ENCODE results near the gene PRKAG1.

PRKAG1 gene

DNA sequence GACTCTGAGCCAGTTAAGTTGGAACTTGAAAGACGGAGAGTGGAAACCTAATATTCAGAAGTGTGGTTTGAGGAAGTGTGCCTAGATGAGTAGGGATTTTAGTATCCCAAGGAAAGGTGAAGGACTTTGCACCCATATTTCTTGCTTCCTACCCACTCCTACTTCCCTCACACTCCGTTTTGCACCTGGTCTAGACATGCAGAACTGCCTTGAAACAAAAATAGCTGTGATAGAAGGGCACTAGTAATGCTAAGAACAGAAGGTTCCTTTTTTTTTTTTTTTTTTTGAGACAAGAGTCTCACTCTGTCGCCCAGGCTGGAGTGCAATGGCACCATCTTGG, 60.6 kb downstream of the PRKAG1 start:
- H3K27ac ChIP-seq = peak overlapping the region; percentile 85
- TF ChIP-seq, protein P1, sequence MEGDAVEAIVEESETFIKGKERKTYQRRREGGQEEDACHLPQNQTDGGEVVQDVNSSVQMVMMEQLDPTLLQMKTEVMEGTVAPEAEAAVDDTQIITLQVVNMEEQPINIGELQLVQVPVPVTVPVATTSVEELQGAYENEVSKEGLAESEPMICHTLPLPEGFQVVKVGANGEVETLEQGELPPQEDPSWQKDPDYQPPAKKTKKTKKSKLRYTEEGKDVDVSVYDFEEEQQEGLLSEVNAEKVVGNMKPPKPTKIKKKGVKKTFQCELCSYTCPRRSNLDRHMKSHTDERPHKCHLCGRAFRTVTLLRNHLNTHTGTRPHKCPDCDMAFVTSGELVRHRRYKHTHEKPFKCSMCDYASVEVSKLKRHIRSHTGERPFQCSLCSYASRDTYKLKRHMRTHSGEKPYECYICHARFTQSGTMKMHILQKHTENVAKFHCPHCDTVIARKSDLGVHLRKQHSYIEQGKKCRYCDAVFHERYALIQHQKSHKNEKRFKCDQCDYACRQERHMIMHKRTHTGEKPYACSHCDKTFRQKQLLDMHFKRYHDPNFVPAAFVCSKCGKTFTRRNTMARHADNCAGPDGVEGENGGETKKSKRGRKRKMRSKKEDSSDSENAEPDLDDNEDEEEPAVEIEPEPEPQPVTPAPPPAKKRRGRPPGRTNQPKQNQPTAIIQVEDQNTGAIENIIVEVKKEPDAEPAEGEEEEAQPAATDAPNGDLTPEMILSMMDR (IDR thresholded peaks at IDR 0.05) = no peak
- TF ChIP-seq ZFX (IDR thresholded peaks at IDR 0.05; ENCODE audit: borderline replicate concordance) = no peak

DNA sequence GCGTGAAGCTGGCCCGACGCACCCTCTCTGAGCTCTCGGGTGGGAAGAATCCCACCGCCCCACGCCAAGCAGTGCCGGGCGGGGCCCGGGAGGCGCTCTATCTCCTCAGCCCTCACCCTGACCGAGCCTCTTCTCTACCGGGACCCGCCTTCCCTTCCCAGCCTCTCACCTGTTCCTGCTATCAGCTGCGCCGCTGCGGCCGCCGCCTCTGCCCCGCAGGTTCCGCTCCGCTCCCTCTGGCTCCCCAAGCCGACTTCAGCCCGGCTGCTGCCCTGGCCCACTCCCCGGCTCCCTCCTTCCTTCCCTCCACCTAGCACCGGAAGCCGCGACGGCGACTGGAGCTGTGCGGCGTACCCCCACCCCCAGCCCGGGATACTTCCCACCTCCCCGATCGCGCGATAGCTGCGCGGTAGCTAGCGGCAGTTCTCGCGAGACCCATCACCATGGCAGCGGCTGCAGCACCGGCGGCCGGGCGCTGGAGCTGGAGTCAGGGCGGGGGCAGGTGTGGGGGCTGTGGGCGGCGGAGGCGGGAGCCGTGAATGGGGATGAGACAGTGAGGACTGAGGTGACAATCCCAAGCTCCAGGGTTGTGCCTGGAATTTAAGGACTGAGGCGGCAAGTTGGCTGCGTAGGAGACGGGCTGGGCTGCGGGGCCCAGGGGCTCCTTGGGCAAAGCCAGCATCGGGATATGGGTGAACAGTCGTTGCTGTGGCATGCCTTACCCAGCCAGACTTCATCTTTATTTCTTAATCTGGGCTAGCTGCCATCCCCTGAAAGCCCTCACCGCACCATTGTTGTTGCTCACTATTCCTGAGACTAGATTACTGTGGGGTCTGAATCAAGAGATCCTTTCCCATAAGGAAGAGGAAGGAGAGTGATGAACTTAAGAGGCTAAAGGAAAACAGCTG, 61.2 kb downstream of the PRKAG1 start, which contains the start of gene ARF3:
ARF3 (minus strand) TSS at position 347 of the 908 bp plus-strand sequence. CDS start 16,392 bp downstream, outside the sequence.
- peak within 1 kb of the TSS; percentile 85 for H3K27ac ChIP-seq
- TF ChIP-seq ZFX (IDR thresholded peaks at IDR 0.05; ENCODE audit: borderline replicate concordance) = no peak
- TF ChIP-seq, protein P1 (IDR thresholded peaks at IDR 0.05) = 0 out of 2 replicates have a peak, but pooled peaks have one; percentile 9

DNA sequence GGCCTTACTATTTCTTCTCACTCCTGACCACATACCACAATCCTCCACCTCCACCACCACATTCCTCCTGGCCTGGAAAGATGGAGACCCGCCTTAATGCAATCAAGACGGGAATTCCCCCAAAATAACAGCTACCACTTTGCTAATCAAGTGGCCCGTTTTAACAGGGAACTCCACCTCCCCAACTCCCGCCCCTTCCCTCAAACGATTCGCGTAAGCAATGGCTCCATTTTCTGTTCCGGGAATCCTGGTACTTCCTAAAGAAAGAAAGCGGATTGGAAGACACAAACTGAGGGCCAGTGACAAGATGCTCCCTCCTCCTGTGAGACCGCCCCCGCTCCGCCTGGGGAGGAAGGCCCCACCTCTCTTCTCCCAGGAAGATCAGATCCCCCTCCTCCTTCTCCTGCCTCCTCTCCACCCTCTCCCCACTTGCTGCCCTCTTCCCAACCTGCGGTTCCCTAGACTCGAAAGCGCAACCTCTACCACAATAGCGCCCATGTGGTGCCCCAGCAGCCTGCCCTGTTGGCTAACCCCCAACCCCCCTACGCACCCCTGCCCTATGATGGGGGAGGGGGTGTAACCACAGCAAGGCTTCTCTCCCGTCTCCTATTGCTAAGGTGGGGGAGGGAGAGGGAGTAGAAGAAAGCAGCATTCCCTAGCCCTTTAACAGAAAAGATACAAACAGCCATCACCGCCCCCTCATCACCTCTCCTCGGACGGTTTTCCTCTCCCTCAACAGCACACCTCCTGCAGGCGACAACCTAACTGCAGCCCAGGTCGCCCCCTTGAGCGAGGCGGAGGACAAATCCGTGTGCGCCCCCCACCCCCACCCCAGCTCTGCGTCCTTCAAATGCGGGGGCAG, 62.1 kb downstream of the PRKAG1 start:
- peak overlapping the region; percentile 85 for H3K27ac ChIP-seq
- TF ChIP-seq, protein P1 (IDR thresholded peaks at IDR 0.05) = peak; percentile 33; the same call in 1 of the 2 replicates
- no peak for TF ChIP-seq ZFX (IDR thresholded peaks at IDR 0.05; ENCODE audit: borderline replicate concordance)

DNA sequence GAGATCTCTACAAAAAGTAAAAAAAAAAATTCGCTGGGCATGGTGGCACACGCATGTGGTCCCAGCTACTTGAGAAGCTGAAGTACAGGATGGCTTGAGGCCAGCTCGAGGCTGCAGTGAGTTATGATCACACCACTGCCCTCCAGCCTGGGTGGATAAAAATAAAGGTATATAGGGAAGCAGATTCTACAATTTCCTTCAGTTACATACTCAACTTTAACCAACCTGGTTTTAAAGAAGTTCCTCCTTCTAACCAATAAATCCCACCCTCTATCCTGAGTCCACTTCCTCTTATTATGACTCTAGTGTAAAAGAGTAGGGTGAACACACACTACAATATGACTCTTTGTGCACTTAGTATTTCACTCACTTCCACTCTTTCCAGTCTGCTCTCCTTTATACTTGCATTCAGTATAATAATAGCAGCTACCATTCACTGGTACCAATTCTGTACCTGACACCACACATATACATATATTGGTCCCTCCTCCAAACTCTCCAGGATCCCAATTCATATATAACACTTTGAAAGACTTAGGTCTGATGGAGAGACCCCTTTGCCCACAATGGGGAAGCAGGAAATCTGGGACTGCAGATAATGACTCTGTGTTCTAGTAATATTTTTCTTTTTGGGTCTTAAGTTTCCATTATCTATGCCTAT, 63.6 kb downstream of the PRKAG1 start:
- no peak overlapping the region for H3K27ac ChIP-seq
- TF ChIP-seq ZFX (IDR thresholded peaks at IDR 0.05; ENCODE audit: borderline replicate concordance) = no peak
- TF ChIP-seq, protein P1 (IDR thresholded peaks at IDR 0.05) = no peak

DNA sequence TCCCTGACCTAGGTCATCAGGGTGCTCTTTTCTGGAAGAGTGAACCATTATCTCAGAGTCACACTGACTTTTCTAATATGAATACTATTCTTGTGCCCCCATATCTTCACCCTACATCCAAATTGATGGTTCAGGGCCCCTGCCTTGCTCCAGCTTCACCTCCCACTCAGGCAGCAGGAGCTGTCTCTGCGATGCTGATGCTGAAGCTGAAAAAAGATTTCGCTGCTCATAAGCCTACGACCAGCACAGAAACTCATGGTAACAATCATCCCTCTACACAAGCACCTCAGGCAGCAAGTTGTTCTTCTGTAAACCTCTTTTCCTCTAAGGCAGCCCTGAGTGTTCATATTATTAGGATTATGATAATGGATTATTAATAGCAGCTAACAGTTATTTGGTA, 64.5 kb downstream of the PRKAG1 start:
- TF ChIP-seq, protein P1 (IDR thresholded peaks at IDR 0.05) = no peak
- no peak for TF ChIP-seq ZFX (IDR thresholded peaks at IDR 0.05; ENCODE audit: borderline replicate concordance)
- no peak overlapping the region for H3K27ac ChIP-seq

DNA sequence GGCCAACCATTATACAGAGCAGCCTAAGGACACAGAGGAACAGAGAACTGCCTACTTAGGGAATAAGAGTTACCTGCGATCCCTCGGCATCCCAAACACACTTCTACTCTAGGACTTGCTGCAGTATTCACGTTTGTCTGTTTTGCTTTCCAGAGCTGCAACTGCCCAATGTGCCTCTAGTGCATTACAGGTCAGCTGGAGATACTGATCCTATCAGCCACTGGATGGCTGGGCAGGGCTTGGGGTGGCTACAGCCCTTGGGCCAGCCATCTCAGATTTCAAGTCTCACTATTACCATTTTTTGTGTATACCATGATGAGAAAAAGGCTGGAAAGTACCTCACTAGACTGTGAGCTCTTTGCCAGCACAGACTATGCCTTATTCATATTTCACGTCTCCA, 65.9 kb downstream of the PRKAG1 start:
- H3K27ac ChIP-seq = no peak overlapping the region
- TF ChIP-seq, protein P1 (IDR thresholded peaks at IDR 0.05) = no peak
- no peak for TF ChIP-seq ZFX (IDR thresholded peaks at IDR 0.05; ENCODE audit: borderline replicate concordance)
